ENCODE data around the gene NAT8L. TPM values are rescaled to one million over a fixed set of nuclear protein-coding genes. Genes with fewer than 3 reads are reported as not detected.

NAT8L gene
- total and polyA plus RNA-seq, 2 experiments from 2014 or later = 1.5 to 2.7 TPM

GRCh38 chr4:2103843-2104547, 44.9 kb downstream of the NAT8L start:
- H3K4me3 ChIP-seq = no peak overlapping the region
- H3K9me3 ChIP-seq (ENCODE audit: low read depth) = no peaks in the 10 kb centered on the region
- no peaks in the 10 kb centered on the region for H3K27me3 ChIP-seq
- H3K27ac ChIP-seq = no peak overlapping the region
- WGBS (ENCODE audit: low lambda C conversion rate, missing lambda C conversion rate) = 91% methylated on average over 2 of the region's 2 CpGs
- H3K4me2 ChIP-seq = no peak overlapping the region
- H4K20me1 ChIP-seq (ENCODE audit: insufficient read depth, poor library complexity, severe bottlenecking) = no peaks in the 10 kb centered on the region
- DNase-seq (ENCODE audit: low spot score) = no peak
- H3K4me1 ChIP-seq (ENCODE audit: insufficient read depth) = no peaks in the 10 kb centered on the region
- no peak overlapping the region for H2AFZ ChIP-seq
- no peaks in the 10 kb centered on the region for H3K9me2 ChIP-seq (replicated peaks; ENCODE audit: insufficient read depth)
- TF ChIP-seq CTCF (IDR thresholded peaks at IDR 0.05; ENCODE audit: poor library complexity) = no peak
- no peak for TF ChIP-seq EZH2phosphoT487 (IDR thresholded peaks at IDR 0.05; ENCODE audit: low read depth, severe bottlenecking, unreplicated experiment)
- TF ChIP-seq EZH2 (IDR thresholded peaks at IDR 0.05; ENCODE audit: borderline replicate concordance) = no peak
- H3K36me3 ChIP-seq (replicated peaks; ENCODE audit: insufficient read depth, low read depth) = no peaks in the 10 kb centered on the region
- H3K79me2 ChIP-seq = no peaks in the 10 kb centered on the region

DNA sequence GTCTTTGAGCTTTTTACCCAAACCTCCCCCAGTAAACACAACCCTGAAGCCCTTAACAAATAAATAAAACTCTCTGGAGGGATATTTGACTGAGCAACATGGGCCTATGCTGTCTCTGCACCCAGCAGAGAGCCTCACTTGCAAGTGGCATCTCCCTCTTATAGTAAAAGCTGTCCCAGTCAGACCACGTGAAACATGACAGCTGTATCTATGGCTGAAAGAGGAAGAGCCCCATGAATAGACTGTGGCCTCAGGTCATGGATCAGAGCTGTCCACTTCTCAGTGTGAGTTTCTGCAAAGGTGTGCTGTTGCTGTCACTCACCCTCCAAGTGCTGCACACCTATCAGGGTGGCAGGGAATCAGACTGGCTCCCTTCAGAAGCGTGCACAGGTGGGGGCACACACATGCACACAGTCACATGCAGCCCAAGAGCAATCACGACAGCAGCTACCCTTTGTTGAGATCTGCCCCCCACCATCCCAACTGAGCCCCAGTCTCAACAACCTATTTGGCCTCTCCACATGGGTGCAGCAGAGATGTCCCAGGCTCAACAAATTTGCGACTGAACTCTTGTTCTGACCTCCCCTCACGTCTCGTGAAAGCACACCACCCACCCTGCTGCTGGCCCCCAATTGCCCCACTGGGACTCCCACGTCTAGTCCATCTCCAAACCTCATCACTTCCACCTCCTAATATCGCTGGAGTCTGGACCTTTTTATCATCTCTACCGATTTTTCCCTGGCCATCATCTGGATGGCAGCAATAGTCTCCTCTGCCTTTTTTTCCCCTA, 45.6 kb downstream of the NAT8L start:
- H3K9me2 ChIP-seq (replicated peaks; ENCODE audit: insufficient read depth) = no peaks in the 10 kb centered on the region
- no peaks in the 10 kb centered on the region for H3K36me3 ChIP-seq (replicated peaks; ENCODE audit: insufficient read depth, low read depth)
- no peaks in the 10 kb centered on the region for H3K4me1 ChIP-seq (ENCODE audit: insufficient read depth)
- H3K79me2 ChIP-seq = no peaks in the 10 kb centered on the region
- H4K20me1 ChIP-seq (ENCODE audit: insufficient read depth, poor library complexity, severe bottlenecking) = no peaks in the 10 kb centered on the region
- H3K4me3 ChIP-seq = no peak overlapping the region
- TF ChIP-seq CTCF (IDR thresholded peaks at IDR 0.05; ENCODE audit: poor library complexity) (no peak), EZH2 (IDR thresholded peaks at IDR 0.05; ENCODE audit: borderline replicate concordance) (no peak)
- WGBS (ENCODE audit: low lambda C conversion rate, missing lambda C conversion rate) = 74% methylated on average over 9 of the region's 9 CpGs
- H3K4me2 ChIP-seq = no peak overlapping the region
- no peaks in the 10 kb centered on the region for H3K27me3 ChIP-seq
- H2AFZ ChIP-seq = no peak overlapping the region
- no peak for DNase-seq (ENCODE audit: low spot score)
- H3K27ac ChIP-seq = no peak overlapping the region
- H3K9me3 ChIP-seq (ENCODE audit: low read depth) = no peaks in the 10 kb centered on the region

- no peaks in the 10 kb centered on the region for H3K9me3 ChIP-seq (ENCODE audit: low read depth)
- no peaks in the 10 kb centered on the region for H4K20me1 ChIP-seq (ENCODE audit: insufficient read depth, poor library complexity, severe bottlenecking)
- H3K4me3 ChIP-seq = no peak overlapping the region
- no peaks in the 10 kb centered on the region for H3K4me1 ChIP-seq (ENCODE audit: insufficient read depth)
- no peak overlapping the region for H3K4me2 ChIP-seq
- no peaks in the 10 kb centered on the region for H3K27me3 ChIP-seq
- WGBS (ENCODE audit: low lambda C conversion rate, missing lambda C conversion rate) = 100% methylated on average over 1 of the region's 1 CpG
- no peaks in the 10 kb centered on the region for H3K36me3 ChIP-seq (replicated peaks; ENCODE audit: insufficient read depth, low read depth)
- no peaks in the 10 kb centered on the region for H3K79me2 ChIP-seq
- no peak for DNase-seq (ENCODE audit: low spot score)
- TF ChIP-seq CTCF (IDR thresholded peaks at IDR 0.05; ENCODE audit: poor library complexity) (no peak), EZH2 (IDR thresholded peaks at IDR 0.05; ENCODE audit: borderline replicate concordance) (no peak), EZH2phosphoT487 (IDR thresholded peaks at IDR 0.05; ENCODE audit: low read depth, severe bottlenecking, unreplicated experiment) (no peak)
- no peaks in the 10 kb centered on the region for H3K9me2 ChIP-seq (replicated peaks; ENCODE audit: insufficient read depth)
- H3K27ac ChIP-seq = no peak overlapping the region
- H2AFZ ChIP-seq = no peak overlapping the region
Observed at GRCh38 chr4:2105559-2105958, 46.4 kb downstream of the NAT8L start.
